ENCODE results near the gene CTXND2. TPM values are rescaled to one million over a fixed set of nuclear protein-coding genes. Genes with fewer than 3 reads are reported as not detected.

Gene CTXND2
- total and polyA plus RNA-seq, 2 of the 13 experiments (the other 11 are each of a cell fraction or from before 2014, with no cell fraction given): not detected

DNA sequence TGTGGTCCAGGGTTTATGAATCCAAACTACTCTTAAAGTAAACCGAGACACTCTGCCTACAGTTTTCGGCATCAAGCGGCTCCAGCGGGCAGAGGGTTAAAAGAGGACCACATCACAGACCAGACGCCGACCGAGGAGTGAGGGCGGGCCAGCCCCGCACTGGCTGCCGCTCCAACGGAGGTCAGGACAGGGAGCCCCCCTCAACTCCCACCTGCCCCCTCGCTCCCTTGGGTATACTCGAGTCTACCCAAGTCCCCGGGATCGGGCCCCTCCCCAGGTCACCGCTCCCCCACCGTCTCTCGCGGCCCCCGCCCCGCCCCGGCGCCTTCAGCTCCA is 10.8 kb upstream of the CTXND2 start (continued):
- TF ChIP-seq ZNF652 (CRISPR knock-in tag; IDR thresholded peaks at IDR 0.05; ENCODE audit: borderline replicate concordance, low read depth) (peak; percentile 98), SIN3A (IDR thresholded peaks at IDR 0.05; ENCODE audit: borderline replicate concordance, low read depth, low read length) (peak; percentile 73; the same call in 1 of the 2 replicates), ZFY (CRISPR knock-in tag; IDR thresholded peaks at IDR 0.05) (peak; percentile 35; the same call in 1 of the 2 replicates), ZNF407 (CRISPR knock-in tag; IDR thresholded peaks at IDR 0.05; ENCODE audit: not compliant biosample characterization) (no peak), CSRNP2 (CRISPR knock-in tag; conservative IDR thresholded peaks at IDR 0.05; ENCODE audit: low read depth) (no peak), ZNF232 (CRISPR knock-in tag; IDR thresholded peaks at IDR 0.05; ENCODE audit: borderline replicate concordance) (0 out of 2 replicates have a peak, but pooled peaks have one; percentile 34), ZNF788 (CRISPR knock-in tag; IDR thresholded peaks at IDR 0.05; ENCODE audit: borderline replicate concordance) (0 out of 2 replicates have a peak, but pooled peaks have one; percentile 1), YEATS4 (CRISPR knock-in tag; IDR thresholded peaks at IDR 0.05; ENCODE audit: borderline replicate concordance) (peak; percentile 24; the same call in 1 of the 2 replicates), ZNF546 (CRISPR knock-in tag; conservative IDR thresholded peaks at IDR 0.05) (no peak), REXO4 (CRISPR knock-in tag; IDR thresholded peaks at IDR 0.05; ENCODE audit: borderline replicate concordance) (no peak), JUND (CRISPR knock-in tag; IDR thresholded peaks at IDR 0.05) (no peak), TCF7 (IDR thresholded peaks at IDR 0.05; ENCODE audit: low read depth) (peak; percentile 81)
- TF ChIP-seq, protein P1, sequence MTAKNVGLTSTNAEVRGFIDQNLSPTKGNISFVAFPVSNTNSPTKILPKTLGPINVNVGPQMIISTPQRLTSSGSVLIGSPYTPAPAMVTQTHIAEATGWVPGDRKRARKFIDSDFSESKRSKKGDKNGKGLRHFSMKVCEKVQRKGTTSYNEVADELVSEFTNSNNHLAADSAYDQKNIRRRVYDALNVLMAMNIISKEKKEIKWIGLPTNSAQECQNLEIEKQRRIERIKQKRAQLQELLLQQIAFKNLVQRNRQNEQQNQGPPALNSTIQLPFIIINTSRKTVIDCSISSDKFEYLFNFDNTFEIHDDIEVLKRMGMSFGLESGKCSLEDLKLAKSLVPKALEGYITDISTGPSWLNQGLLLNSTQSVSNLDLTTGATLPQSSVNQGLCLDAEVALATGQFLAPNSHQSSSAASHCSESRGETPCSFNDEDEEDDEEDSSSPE (CRISPR knock-in tag; IDR thresholded peaks at IDR 0.05): 0 out of 2 replicates have a peak, but pooled peaks have one; percentile 24
- TF ChIP-seq, protein P2, sequence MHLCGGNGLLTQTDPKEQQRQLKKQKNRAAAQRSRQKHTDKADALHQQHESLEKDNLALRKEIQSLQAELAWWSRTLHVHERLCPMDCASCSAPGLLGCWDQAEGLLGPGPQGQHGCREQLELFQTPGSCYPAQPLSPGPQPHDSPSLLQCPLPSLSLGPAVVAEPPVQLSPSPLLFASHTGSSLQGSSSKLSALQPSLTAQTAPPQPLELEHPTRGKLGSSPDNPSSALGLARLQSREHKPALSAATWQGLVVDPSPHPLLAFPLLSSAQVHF (CRISPR knock-in tag; IDR thresholded peaks at IDR 0.05): no peak
- TF ChIP-seq, protein P3, sequence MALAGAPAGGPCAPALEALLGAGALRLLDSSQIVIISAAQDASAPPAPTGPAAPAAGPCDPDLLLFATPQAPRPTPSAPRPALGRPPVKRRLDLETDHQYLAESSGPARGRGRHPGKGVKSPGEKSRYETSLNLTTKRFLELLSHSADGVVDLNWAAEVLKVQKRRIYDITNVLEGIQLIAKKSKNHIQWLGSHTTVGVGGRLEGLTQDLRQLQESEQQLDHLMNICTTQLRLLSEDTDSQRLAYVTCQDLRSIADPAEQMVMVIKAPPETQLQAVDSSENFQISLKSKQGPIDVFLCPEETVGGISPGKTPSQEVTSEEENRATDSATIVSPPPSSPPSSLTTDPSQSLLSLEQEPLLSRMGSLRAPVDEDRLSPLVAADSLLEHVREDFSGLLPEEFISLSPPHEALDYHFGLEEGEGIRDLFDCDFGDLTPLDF (CRISPR knock-in tag; IDR thresholded peaks at IDR 0.05): 0 out of 2 replicates have a peak, but pooled peaks have one; percentile 36
